Common myeloid progenitor, CD34-positive (primary cell): Measurements from ENCODE around the gene MCC.

ENCODE experiments used
- CTCF ChIA-PET: fragments of 350-600 bp; sonication (Branson Sonifier 250); formaldehyde crosslinking; loops from one replicate; lab custom pipeline; 2021; ENCODE audit warnings: antibody characterized with exemption; lab: Charles Lee
- POLR2A ChIA-PET: fragments of 350-600 bp; sonication (Branson Sonifier 250); formaldehyde crosslinking; loops from one replicate; lab custom pipeline; 2021; ENCODE audit warnings: antibody characterized with exemption; lab: Charles Lee
- DNase-seq, 3 donors: peaks; one replicate each; pipeline versions ENCODE4 v3.0.0 to v3.0.0-alpha.2; 2013
- H3K27ac ChIP-seq, 2 experiments: 1 replicate in 1 of 2; 2 replicates in 1 of 2; pipeline ENCODE4 v1.7.0; 2013; ENCODE audit warnings: inconsistent platforms in 2 of 2, low read length in 2 of 2, mild to moderate bottlenecking in 2 of 2, low read depth in 1 of 2, moderate library complexity in 1 of 2; ENCODE audit not compliant: severe bottlenecking in 2 of 2, insufficient read depth in 1 of 2, poor library complexity in 1 of 2
- H3K27me3 ChIP-seq, 5 experiments: replicated peaks in 2 of 5; 1 replicate in 3 of 5; 2 replicates in 2 of 5; pipeline versions ENCODE4 v1.6.1 to v1.7.0; 2013; ENCODE audit warnings: low read length in 4 of 5, mild to moderate bottlenecking in 2 of 5, moderate library complexity in 2 of 5, inconsistent platforms in 1 of 5; ENCODE audit not compliant: insufficient read depth in 5 of 5, control insufficient read depth in 4 of 5
- H3K36me3 ChIP-seq, 4 experiments: 1 replicate in 2 of 4; 2 replicates in 2 of 4; pipeline versions ENCODE4 v1.6.1 to v1.7.0; 2013; ENCODE audit warnings: low read length in 3 of 4, control low read depth in 1 of 4, mild to moderate bottlenecking in 1 of 4; ENCODE audit not compliant: control insufficient read depth in 4 of 4, insufficient read depth in 4 of 4
- H3K4me1 ChIP-seq, 4 experiments: 1 replicate in 3 of 4; 2 replicates in 1 of 4; pipeline versions ENCODE4 v1.6.1 to v1.7.1; 2013; ENCODE audit warnings: low read length in 3 of 4, mild to moderate bottlenecking in 3 of 4, control low read depth in 1 of 4, inconsistent platforms in 1 of 4, moderate library complexity in 1 of 4; ENCODE audit not compliant: control insufficient read depth in 4 of 4, insufficient read depth in 4 of 4; ENCODE audit errors: control extremely low read depth in 1 of 4
- H3K4me3 ChIP-seq, 7 experiments: 1 replicate in 4 of 7; 2 replicates in 3 of 7; pipeline versions ENCODE4 v1.5.1 to v1.7.0; 2013; ENCODE audit warnings: mild to moderate bottlenecking in 7 of 7, low read length in 6 of 7, moderate library complexity in 6 of 7, inconsistent platforms in 2 of 7, low read depth in 2 of 7, control low read depth in 1 of 7; ENCODE audit not compliant: insufficient read depth in 4 of 7, control insufficient read depth in 1 of 7; ENCODE audit errors: extremely low read depth in 1 of 7
- H3K9me3 ChIP-seq, 5 experiments: 1 replicate in 4 of 5; 2 replicates in 1 of 5; pipeline versions ENCODE4 v1.6.1 to v1.7.1; 2013; ENCODE audit warnings: low read length in 4 of 5, mild to moderate bottlenecking in 2 of 5, inconsistent platforms in 1 of 5, low read depth in 1 of 5, moderate library complexity in 1 of 5; ENCODE audit not compliant: control insufficient read depth in 4 of 5, insufficient read depth in 2 of 5; ENCODE audit errors: control extremely low read depth in 1 of 5
- WGBS: methylation state at CpG from one replicate; pipeline ENCODE4 v1.1.5; 2013; ENCODE audit not compliant: insufficient coverage; 5-methylcytosine and 5-hydroxymethylcytosine counted together

The MCC gene

GRCh38 chr5:113299591-113299990, 188.7 kb downstream of the MCC start:
- no peak for DNase-seq
- H3K4me1 ChIP-seq = peaks cover 0 to 8% (median 6%) of the 10 kb centered on the region in 4 experiments
- peaks cover 6 to 63% (median 18%) of the 10 kb centered on the region in 5 experiments for H3K27me3 ChIP-seq
- ChIA-PET POLR2A (interaction anchor here (0.6 kb wide), 1 partner anchor 106 kb away, joined by 5 read pairs; no protein-coding TSS in a partner anchor), CTCF (interaction anchor here (1.1 kb wide), 1 partner anchor 30 kb away, joined by 4 read pairs; no protein-coding TSS in a partner anchor)
- no peak overlapping the region for H3K27ac ChIP-seq
- H3K9me3 ChIP-seq = no peaks in the 10 kb centered on the region
- no CpG with 5 or more reads among the region's 1 CpG for WGBS
- H3K4me3 ChIP-seq = no peak overlapping the region
- no peaks in the 10 kb centered on the region for H3K36me3 ChIP-seq

- Histone ChIP-seq H3K4me3 (no peak overlapping the region), H3K9me3 (no peaks in the 10 kb centered on the region), H3K4me1 (peaks cover 0 to 23% (median 18%) of the 10 kb centered on the region in 4 experiments), H3K27ac (no peak overlapping the region), H3K27me3 (peaks cover 6 to 81% (median 29%) of the 10 kb centered on the region in 5 experiments), H3K36me3 (no peaks in the 10 kb centered on the region)
- ChIA-PET CTCF (no interaction called here), POLR2A (no interaction called here)
- no CpG with 5 or more reads among the region's 1 CpG for WGBS
- no peak for DNase-seq
Measured at GRCh38 chr5:113296676-113297075, 191.6 kb downstream of the MCC start.

- no peaks in the 10 kb centered on the region for H3K36me3 ChIP-seq
- peak in 2 of 3 donors; percentile 10 to 15 for DNase-seq
- no peak overlapping the region for H3K27ac ChIP-seq
- 3% methylated on average over 5 of the region's 8 CpGs for WGBS
- peak overlapping the region; percentile 24 to 81 (median 70) for H3K4me3 ChIP-seq
- ChIA-PET POLR2A (no interaction called here), CTCF (no interaction called here)
- H3K4me1 ChIP-seq = peaks cover 0 to 23% (median 18%) of the 10 kb centered on the region in 4 experiments
- peaks cover 6 to 86% (median 34%) of the 10 kb centered on the region in 5 experiments for H3K27me3 ChIP-seq
- no peaks in the 10 kb centered on the region for H3K9me3 ChIP-seq
Measured at GRCh38 chr5:113295111-113295539, 193.1 kb downstream of the MCC start.

GRCh38 chr5:113294311-113295110, 193.7 kb downstream of the MCC start:
- Histone ChIP-seq H3K4me3 (peak overlapping the region; percentile 24 to 81 (median 70)), H3K36me3 (no peaks in the 10 kb centered on the region), H3K27ac (no peak overlapping the region), H3K27me3 (peaks cover 6 to 88% (median 40%) of the 10 kb centered on the region in 5 experiments), H3K4me1 (peaks cover 0 to 23% (median 18%) of the 10 kb centered on the region in 4 experiments), H3K9me3 (peaks cover 0 to 2% (median 0%) of the 10 kb centered on the region in 5 experiments)
- DNase-seq = peak; percentile 56 to 78 (median 69)
- CTCF ChIA-PET = interaction anchor here (1.1 to 1.3 kb wide), 2 partner anchors 318 to 1154 kb away, joined by 3 read pairs; no protein-coding TSS in a partner anchor
- under 1% methylated on average over 51 of the region's 60 CpGs for WGBS
- POLR2A ChIA-PET = no interaction called here

- peaks cover 0 to 4% (median 0%) of the 10 kb centered on the region in 5 experiments for H3K9me3 ChIP-seq
- H3K36me3 ChIP-seq = no peaks in the 10 kb centered on the region
- ChIA-PET POLR2A (no interaction called here), CTCF (interaction anchor here (1.1 to 1.3 kb wide), 2 partner anchors 318 to 1155 kb away, joined by 3 read pairs; no protein-coding TSS in a partner anchor)
- H3K4me3 ChIP-seq = peak overlapping the region; percentile 24 to 81 (median 70)
- peaks cover 6 to 88% (median 43%) of the 10 kb centered on the region in 5 experiments for H3K27me3 ChIP-seq
- peak in 2 of 3 donors; percentile 28 to 49 for DNase-seq
- no peak overlapping the region for H3K27ac ChIP-seq
- 0% methylated on average over 3 of the region's 11 CpGs for WGBS
- H3K4me1 ChIP-seq = peaks cover 0 to 23% (median 18%) of the 10 kb centered on the region in 4 experiments
Measured at GRCh38 chr5:113293975-113294310, 194.3 kb downstream of the MCC start.

- POLR2A ChIA-PET = no interaction called here
- no peak overlapping the region for H3K27ac ChIP-seq
- 5% methylated on average over 14 of the region's 23 CpGs for WGBS
- DNase-seq = peak in 2 of 3 donors; percentile 52 to 62
- peaks cover 4 to 82% (median 42%) of the 10 kb centered on the region in 5 experiments for H3K27me3 ChIP-seq
- peak overlapping the region in 6 of 7 experiments; percentile 61 to 81 (median 73) for H3K4me3 ChIP-seq
- H3K36me3 ChIP-seq = no peaks in the 10 kb centered on the region
- H3K9me3 ChIP-seq = peaks cover 0 to 4% (median 0%) of the 10 kb centered on the region in 5 experiments
- CTCF ChIA-PET = interaction anchor here (1.1 to 1.3 kb wide), 2 partner anchors 319 to 1156 kb away, joined by 3 read pairs; no protein-coding TSS in a partner anchor
- H3K4me1 ChIP-seq = peaks cover 0 to 23% (median 18%) of the 10 kb centered on the region in 4 experiments
Measured at GRCh38 chr5:113293068-113293974, 194.9 kb downstream of the MCC start.
